SK-N-MC (cell line): Measurements from ENCODE around the gene CDC42BPG.

ENCODE experiments used
- EZH2 ChIP-seq: fragments of 200-600 bp; sonication (generic); IDR thresholded peaks from one replicate; pipeline ENCODE4 v1.6.1; 2017; ENCODE audit warnings: antibody characterized with exemption
- POLR2AphosphoS5 ChIP-seq: IDR thresholded peaks from 2 replicates; pipeline ENCODE4 v1.6.1; 2012; ENCODE audit warnings: mild to moderate bottlenecking, low read depth, low read length, borderline replicate concordance

DNA sequence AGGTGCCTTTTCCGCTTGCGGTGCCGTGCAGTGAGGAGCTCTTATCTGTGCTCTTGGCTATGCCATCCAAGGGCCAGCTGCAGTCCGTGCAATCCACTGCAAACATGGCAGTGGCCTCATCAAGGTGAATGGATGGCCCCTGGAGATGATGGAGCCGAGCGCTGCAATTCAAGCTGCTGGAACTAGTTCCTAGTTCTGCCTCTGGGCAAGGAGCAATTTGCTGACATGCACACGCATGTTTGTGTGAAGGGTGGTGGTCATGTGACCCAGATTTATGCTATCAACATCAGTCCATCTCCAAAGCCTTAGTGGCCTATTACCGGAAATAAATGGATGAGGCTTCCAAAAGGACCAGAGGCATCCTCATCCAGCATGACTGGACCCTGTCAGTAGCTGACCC, 37.0 kb upstream of the CDC42BPG start:
- TF ChIP-seq POLR2AphosphoS5 (no peak), EZH2 (no peak)
